GM12892 (cell line): ENCODE results near the gene DOCK8.

ENCODE experiments used
- POLR2A ChIP-seq: IDR thresholded peaks from 2 replicates; pipeline ENCODE4 v1.6.1; 2011; ENCODE audit warnings: low read depth, low read length, control low read depth
- POLR2AphosphoS5 ChIP-seq: IDR thresholded peaks from 2 replicates; pipeline ENCODE4 v1.6.1; 2011; ENCODE audit warnings: low read depth, low read length, control low read depth
- TAF1 ChIP-seq: IDR thresholded peaks from 2 replicates; pipeline ENCODE4 v1.6.1; 2011; ENCODE audit warnings: low read depth, mild to moderate bottlenecking, control low read depth, low read length, borderline replicate concordance

- TF ChIP-seq TAF1 (no peak), POLR2AphosphoS5 (no peak), POLR2A (no peak)
Measured at GRCh38 chr9:453832-454231, 239.2 kb downstream of the DOCK8 start.
